ENCODE measurements around the gene GRIK3.

GRIK3 gene

DNA sequence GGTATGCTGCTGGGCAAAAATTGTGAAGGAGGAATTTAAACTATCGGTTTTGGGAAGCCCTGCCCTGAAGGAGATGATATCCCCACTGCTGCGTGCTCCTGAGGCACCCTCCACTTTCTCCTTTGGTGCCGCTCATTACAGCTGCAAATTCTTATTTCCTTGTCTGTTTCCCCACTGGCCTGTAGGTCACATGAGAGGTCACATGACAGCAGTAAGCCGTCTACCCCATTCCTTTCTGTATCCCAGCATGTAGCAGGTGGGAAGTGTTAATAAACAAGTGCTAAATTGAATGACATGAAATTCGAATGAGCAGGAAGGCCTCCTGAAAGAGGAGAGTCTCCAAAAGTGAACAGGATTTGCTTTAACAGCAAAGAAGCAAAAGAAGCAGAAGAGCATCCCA lies 58.7 kb downstream of the GRIK3 start:
- DNase-seq, result no peak

DNA sequence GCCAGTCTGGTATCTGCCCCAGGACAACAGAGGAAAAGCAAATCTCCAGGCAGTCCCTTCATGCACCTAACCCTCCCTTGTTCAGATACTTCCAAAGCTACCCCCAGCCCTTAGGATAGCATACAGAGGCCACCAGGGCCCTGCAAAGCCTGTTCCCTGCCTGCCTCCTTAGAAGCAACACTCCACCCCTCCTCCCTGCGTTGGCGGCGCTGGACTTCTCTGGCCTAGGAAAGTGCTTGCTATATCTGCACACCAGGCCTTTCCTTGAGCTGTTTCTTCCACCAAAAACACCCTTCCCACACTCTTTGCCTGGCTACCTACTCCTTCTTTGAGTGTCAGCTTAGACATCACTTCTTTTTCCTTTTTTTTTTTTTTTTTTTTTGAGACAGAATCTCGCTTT lies 61.3 kb downstream of the GRIK3 start:
- no peak for DNase-seq

DNA sequence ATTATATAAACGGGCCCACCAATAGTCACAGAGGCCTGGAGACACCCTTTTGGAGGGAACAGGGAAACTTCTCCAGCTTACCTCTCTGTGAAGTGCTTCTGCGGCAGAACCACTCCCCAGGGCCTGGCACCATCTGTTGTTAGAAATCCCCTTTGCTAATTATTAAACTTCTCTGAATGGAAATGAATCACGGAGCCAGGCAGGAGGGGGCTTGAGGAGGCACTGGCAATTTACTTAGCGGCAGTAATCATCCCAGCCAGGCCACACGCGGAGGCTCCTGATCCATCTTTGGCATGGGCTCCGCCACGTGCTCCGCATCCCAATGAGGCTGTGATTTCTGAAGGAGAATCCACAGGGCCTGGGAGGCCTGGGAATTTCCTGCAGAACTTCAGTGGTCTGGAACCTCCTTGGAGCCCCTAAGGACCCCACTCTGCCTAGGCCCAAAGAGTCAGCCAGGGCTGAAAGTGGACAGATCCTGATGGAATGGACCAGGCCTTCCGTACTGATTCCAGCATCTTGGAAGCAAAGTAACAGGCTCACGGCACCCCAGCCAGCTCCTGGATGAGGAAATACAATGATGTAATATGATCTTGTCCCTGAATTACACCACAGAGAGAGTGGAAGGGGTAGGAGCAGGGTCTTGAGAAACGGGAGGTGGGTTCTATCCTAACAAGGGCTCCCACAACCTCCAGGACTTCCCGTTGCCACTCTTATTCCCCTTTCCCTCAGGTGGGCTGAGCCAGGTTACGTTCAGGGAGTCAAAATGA lies 62.3 kb downstream of the GRIK3 start:
- no peak for DNase-seq

DNA sequence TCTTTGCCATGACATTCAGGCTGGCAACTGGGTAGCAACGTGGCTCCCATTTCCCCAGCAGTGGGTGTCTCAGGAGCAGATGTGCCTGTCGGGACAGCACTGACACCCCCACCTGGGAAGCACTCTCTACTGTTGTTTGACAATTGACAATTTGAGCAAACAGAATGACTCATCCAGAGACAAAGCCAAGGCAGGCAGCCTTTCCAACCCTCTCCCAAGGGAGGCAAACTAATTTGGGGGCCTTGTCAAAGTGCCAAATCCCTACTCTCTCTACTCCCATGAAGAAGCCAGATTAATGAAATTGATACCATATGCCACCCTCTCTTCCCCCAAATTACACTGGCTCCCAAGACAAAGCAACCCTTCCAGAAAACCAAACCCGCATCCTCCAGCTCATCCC lies 65.6 kb downstream of the GRIK3 start:
- no peak for DNase-seq

- DNase-seq, result no peak
These were observed 68.1 kb downstream of the GRIK3 start for GRCh38 chr1:36966242-36966641.

GRCh38 chr1:36965275-36966159 lies 68.8 kb downstream of the GRIK3 start:
- no peak for DNase-seq

GRCh38 chr1:36964830-36965229 lies 69.5 kb downstream of the GRIK3 start:
- no peak for DNase-seq

DNA sequence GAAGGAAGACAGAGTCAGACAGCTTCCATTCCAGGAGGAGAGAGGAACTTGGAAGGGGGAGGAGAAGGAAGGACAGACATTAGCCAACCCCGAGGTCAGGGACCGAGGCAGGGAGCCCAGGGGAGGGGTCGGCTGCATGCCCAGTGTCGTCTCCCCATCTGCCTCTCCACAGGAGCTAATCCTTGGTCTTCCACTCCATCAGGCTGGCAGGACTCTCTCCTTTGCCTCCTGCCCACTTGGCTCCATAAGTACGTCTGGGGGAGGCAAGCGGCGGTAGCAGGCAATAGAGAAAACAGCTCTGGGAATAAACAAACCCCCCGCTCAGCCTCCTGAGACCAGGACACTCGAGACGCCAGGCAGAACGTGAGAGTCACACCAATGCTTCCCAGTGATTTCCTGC lies 71.3 kb downstream of the GRIK3 start:
- no peak for DNase-seq

DNA sequence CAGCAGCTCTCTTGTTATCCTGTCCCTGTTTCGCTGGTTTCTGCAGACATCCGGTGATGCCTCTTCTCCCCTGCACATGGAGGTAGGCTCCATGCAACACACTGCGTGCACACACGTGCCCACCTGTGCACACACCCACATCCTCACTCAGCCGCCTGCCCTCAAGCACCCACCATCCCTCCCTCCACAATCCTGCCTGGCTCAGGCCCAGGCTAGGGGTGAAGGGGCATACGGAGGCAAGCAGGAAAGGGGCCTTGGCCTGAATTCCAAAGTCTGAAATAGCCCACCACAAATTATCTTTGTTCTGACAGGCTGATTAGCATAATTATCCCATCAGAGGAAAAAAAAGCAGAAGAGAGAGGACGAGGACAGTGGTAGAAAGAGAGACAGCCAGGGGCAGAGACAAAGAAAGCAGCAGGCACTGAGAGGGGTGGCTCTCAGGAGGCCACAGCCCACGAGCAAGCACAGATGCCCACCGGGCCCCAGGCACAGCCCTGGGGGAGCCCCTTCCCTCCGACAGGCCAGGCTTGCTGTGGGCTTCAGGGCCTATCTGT lies 73.2 kb downstream of the GRIK3 start:
- no peak for DNase-seq

- DNase-seq, result no peak
These were observed 77.7 kb downstream of the GRIK3 start for GRCh38 chr1:36956570-36956969.

GRCh38 chr1:36955016-36955415 lies 79.3 kb downstream of the GRIK3 start:
- no peak for DNase-seq

- no peak for DNase-seq
These were observed 81.3 kb downstream of the GRIK3 start for GRCh38 chr1:36953061-36953460.

DNA sequence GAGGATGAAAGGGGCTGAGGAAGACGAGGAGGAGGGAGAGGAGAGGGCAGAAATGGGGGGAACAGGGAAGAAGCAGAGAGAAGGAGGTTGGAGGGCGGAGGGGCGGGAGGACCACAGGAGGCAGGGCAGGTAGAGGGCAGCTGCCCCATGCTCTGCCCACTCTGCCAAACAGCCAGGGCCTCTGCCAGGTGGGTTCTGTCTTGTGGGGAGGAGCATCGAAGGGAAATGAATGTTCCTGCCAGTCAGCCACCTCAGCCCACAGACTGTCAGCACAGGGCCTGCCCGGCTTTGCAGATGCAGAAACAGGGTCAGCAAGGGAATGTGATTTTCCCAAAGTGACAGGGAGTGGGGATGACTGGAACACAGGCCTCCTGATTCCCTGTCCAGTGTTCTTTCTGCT lies 82.6 kb downstream of the GRIK3 start:
- DNase-seq, result no peak

GRCh38 chr1:36951292-36951750 lies 83.0 kb downstream of the GRIK3 start:
- no peak for DNase-seq

- no peak for DNase-seq
These were observed 83.6 kb downstream of the GRIK3 start for GRCh38 chr1:36950604-36951291.

GRCh38 chr1:36948606-36949005 lies 85.7 kb downstream of the GRIK3 start:
- no peak for DNase-seq

GRCh38 chr1:36948147-36948546 lies 86.2 kb downstream of the GRIK3 start:
- DNase-seq, result no peak

GRCh38 chr1:36947384-36947783 lies 86.9 kb downstream of the GRIK3 start:
- DNase-seq, result no peak

- DNase-seq, result no peak
These were observed 89.4 kb downstream of the GRIK3 start for GRCh38 chr1:36944883-36945282.

DNA sequence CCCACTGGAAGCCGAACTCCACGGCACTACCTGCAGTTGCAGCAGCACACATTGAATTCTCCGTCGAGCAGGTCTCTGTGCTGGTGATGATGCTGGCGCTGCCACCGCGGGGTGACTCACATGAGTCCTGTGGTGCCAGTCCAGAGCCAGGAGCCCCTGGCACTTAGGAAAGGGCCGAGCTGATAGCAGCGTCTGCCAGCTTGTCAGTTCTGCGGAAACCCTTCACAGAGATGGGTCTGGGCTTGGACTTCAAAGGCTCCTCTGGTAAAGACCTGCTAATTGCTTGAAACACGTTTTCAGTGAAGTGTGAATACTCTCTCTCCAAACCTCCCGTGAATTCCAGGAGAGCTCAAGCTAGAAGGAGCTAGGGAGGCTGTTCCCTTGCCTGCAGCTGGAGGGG lies 92.2 kb downstream of the GRIK3 start:
- DNase-seq, result no peak

DNA sequence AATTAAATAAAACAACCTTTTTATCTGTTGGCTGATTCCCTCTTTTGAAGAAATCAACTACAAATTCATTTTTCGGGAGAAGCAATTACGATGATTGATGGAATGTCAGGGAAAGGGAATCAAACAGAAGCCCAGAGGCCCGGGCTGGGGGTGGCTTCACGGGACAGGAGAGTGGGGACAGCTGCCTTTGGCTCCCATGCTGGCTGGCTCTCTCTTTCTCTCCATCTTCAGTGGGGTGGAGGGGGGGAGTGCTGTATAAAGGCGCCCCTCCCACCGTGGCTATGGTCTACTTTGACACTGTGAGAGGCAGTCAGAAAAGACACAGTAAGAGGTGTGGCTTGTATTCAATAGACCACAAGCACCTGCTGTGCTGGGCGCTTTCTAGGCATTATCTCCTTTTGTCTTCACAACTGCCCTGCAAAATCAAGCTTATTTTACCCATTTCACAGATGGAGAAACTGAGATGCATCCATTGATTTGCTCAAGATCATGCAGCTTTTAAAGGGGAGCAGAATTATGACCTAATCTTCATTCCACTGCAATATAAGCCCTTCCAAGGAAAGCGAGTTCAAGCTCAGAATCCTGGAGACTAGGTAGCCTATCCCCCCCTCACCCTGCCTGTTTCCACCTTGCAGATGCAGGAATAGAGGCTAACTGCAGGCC lies 92.9 kb downstream of the GRIK3 start:
- no peak for DNase-seq

DNA sequence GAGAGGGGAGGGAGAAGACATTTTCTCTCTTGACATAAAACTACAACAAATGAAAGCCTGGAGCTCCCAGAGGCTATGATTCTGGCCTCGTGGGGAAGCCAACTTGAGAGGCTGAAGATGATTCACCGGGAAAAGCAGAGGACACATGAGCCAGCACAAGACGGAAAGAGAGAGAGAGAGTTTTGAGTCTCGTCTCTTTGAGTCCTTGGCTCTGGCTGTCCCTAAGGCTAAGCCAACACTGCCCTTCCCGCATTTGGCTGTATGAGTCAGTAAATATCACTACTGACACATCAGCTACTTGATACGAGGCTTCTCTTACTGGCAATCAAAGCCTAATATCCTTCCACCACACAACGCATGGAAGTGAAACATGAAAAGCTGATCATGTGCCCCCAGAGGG lies 95.5 kb downstream of the GRIK3 start:
- DNase-seq, result no peak

- no peak for DNase-seq
These were observed 96.9 kb downstream of the GRIK3 start for GRCh38 chr1:36937371-36937770.
